DND-41 (cell line): ENCODE results near the gene FGFR2.

Source experiments
- ATAC-seq: fragments of 200-7000 bp; cut with Tn5 transposase; 3 replicates; pipeline ENCODE4 v1.9.1; 2021; ENCODE audit warnings: low read depth; ENCODE audit not compliant: insufficient read depth
- DNase-seq: peaks from one replicate; pipeline ENCODE4 v3.0.0-alpha.2; 2020
- H2AFZ ChIP-seq: 2 replicates; pipeline ENCODE4 v1.6.0; 2012; ENCODE audit warnings: low read depth, low read length
- H3K27ac ChIP-seq: 2 replicates; pipeline ENCODE4 v1.5.1; 2012; ENCODE audit warnings: low read length, inconsistent platforms
- H3K27me3 ChIP-seq: fragments of 200-600 bp; sonication (generic); 2 replicates; pipeline ENCODE4 v1.6.0; 2012; ENCODE audit warnings: low read length, mild to moderate bottlenecking, inconsistent platforms; ENCODE audit not compliant: insufficient read depth, poor library complexity
- H3K36me3 ChIP-seq: 2 replicates; pipeline ENCODE4 v1.5.1; 2012; ENCODE audit warnings: low read length, inconsistent platforms; ENCODE audit not compliant: insufficient read depth
- H3K4me1 ChIP-seq: 2 replicates; pipeline ENCODE4 v1.5.1; 2012; ENCODE audit warnings: mild to moderate bottlenecking, low read length; ENCODE audit not compliant: insufficient read depth
- H3K4me2 ChIP-seq: 2 replicates; pipeline ENCODE4 v1.6.0; 2012; ENCODE audit warnings: mild to moderate bottlenecking, moderate library complexity, low read length, inconsistent platforms; ENCODE audit not compliant: insufficient read depth
- H3K4me3 ChIP-seq, 2 experiments: fragments of 200-600 bp in 1 of 2; shearing (Covaris generic) in 1 of 2; 2 replicates each; pipeline ENCODE4 v1.5.1; 2012 to 2016; ENCODE audit warnings: inconsistent platforms in 2 of 2, low read length in 2 of 2, mild to moderate bottlenecking in 2 of 2, low read depth in 1 of 2, moderate library complexity in 1 of 2
- H3K79me2 ChIP-seq: 2 replicates; pipeline ENCODE4 v1.6.0; 2012; ENCODE audit warnings: low read length, inconsistent platforms; ENCODE audit not compliant: insufficient read depth
- H3K9ac ChIP-seq: 2 replicates; pipeline ENCODE4 v1.6.0; 2012; ENCODE audit warnings: low read depth, mild to moderate bottlenecking, inconsistent platforms, low read length, moderate library complexity
- H3K9me3 ChIP-seq: 2 replicates; pipeline ENCODE4 v1.5.1; 2012; ENCODE audit warnings: low read length, moderate library complexity, mild to moderate bottlenecking, inconsistent platforms; ENCODE audit not compliant: insufficient read depth, severe bottlenecking
- H4K20me1 ChIP-seq: 2 replicates; pipeline ENCODE4 v1.6.0; 2012; ENCODE audit warnings: low read length; ENCODE audit not compliant: insufficient read depth
- EZH2 ChIP-seq: IDR thresholded peaks from 3 replicates; pipeline ENCODE4 v1.6.1; 2012; ENCODE audit warnings: borderline replicate concordance, low read depth, mild to moderate bottlenecking, moderate library complexity, low read length, inconsistent platforms; ENCODE audit not compliant: severe bottlenecking
- TF ChIP-seq, protein P1 (sequence below): IDR thresholded peaks from 2 replicates; pipeline ENCODE4 v1.5.1; 2012; ENCODE audit warnings: borderline replicate concordance, low read length, moderate library complexity, mild to moderate bottlenecking; ENCODE audit not compliant: poor library complexity, severe bottlenecking; ENCODE audit errors: extremely low read depth

FGFR2 gene

DNA sequence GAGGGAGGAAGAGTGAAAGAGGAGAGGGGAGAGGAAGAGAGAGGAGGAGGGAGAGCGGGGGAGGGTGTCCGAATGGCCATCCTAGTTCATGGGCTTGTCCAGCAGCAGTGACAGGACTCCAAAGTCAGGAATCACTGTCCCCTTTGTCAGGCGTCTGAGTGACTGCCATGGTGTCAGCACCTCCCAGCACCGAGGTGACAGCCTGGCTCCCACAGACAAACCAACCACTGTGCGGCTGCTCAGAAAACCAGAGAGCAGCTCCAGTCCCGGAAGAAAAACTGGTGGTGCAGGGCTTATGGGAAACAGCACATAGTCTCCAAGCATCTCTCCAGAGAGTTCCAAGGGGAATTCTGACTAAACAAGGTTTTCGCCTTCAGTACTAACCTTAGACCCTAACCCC lies 18.9 kb upstream of the FGFR2 start:
- no peak overlapping the region for H3K9ac ChIP-seq
- no peaks in the 10 kb centered on the region for H3K4me1 ChIP-seq
- DNase-seq (no peak), ATAC-seq (no peak)
- no peak overlapping the region for H2AFZ ChIP-seq
- H4K20me1 ChIP-seq: no peaks in the 10 kb centered on the region
- no peak overlapping the region for H3K27ac ChIP-seq
- H3K9me3 ChIP-seq: no peaks in the 10 kb centered on the region
- no peak overlapping the region for H3K4me2 ChIP-seq
- H3K36me3 ChIP-seq: no peaks in the 10 kb centered on the region
- TF ChIP-seq EZH2: no peak
- TF ChIP-seq, protein P1, sequence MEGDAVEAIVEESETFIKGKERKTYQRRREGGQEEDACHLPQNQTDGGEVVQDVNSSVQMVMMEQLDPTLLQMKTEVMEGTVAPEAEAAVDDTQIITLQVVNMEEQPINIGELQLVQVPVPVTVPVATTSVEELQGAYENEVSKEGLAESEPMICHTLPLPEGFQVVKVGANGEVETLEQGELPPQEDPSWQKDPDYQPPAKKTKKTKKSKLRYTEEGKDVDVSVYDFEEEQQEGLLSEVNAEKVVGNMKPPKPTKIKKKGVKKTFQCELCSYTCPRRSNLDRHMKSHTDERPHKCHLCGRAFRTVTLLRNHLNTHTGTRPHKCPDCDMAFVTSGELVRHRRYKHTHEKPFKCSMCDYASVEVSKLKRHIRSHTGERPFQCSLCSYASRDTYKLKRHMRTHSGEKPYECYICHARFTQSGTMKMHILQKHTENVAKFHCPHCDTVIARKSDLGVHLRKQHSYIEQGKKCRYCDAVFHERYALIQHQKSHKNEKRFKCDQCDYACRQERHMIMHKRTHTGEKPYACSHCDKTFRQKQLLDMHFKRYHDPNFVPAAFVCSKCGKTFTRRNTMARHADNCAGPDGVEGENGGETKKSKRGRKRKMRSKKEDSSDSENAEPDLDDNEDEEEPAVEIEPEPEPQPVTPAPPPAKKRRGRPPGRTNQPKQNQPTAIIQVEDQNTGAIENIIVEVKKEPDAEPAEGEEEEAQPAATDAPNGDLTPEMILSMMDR: no peak
- H3K4me3 ChIP-seq: no peak overlapping the region
- H3K27me3 ChIP-seq: no peaks in the 10 kb centered on the region
- H3K79me2 ChIP-seq: no peaks in the 10 kb centered on the region

DNA sequence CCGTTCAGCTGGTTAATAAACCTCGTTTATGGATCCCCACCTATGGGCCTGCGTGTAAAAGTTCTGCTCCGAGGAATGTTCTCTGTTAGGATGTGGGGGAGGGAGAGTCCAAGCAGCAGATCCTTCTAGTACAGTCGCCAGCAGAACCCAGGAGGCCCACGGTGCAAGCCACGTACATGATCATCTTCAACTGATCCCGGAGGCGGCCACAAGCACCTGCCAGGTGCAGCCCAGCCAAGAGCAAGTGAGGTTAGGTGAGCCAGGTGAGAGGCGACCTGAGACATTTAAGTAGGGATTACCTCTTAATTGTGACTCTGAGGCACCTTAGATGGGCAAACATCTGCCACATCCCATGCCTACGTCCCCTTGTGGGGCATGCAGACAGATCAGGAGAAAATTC lies 18.0 kb upstream of the FGFR2 start:
- TF ChIP-seq, protein P1: no peak
- no peak for TF ChIP-seq EZH2
- no peak overlapping the region for H3K4me2 ChIP-seq
- H3K9ac ChIP-seq: no peak overlapping the region
- ATAC-seq (no peak), DNase-seq (no peak)
- no peak overlapping the region for H3K27ac ChIP-seq
- H3K27me3 ChIP-seq: no peaks in the 10 kb centered on the region
- no peaks in the 10 kb centered on the region for H3K4me1 ChIP-seq
- H3K4me3 ChIP-seq: no peak overlapping the region
- no peaks in the 10 kb centered on the region for H4K20me1 ChIP-seq
- no peaks in the 10 kb centered on the region for H3K9me3 ChIP-seq
- H3K79me2 ChIP-seq: no peaks in the 10 kb centered on the region
- H3K36me3 ChIP-seq: no peaks in the 10 kb centered on the region
- no peak overlapping the region for H2AFZ ChIP-seq

DNA sequence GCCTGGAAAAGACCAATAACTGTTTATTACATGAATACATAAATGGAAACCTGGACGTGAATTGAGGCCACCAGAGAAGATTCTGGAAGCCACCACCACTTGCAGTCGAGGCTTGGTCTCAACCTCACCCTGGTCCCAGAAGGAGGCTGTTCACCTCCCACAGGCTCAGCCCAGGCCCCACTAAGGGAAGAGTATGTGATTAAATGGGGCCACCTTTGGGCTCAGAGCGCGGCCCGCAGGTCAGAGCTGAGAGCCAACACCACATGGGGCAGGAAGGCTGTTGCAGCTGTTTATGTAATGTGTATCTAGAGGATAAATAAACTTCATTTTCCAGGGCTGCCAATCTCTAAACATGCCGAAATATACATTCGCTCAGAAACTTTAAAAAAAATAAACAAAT lies 17.6 kb upstream of the FGFR2 start:
- H3K4me2 ChIP-seq: no peak overlapping the region
- TF ChIP-seq EZH2: no peak
- TF ChIP-seq, protein P1: no peak
- H3K79me2 ChIP-seq: no peaks in the 10 kb centered on the region
- no peaks in the 10 kb centered on the region for H3K9me3 ChIP-seq
- H3K9ac ChIP-seq: no peak overlapping the region
- no peak overlapping the region for H3K4me3 ChIP-seq
- no peaks in the 10 kb centered on the region for H3K36me3 ChIP-seq
- ATAC-seq (no peak), DNase-seq (no peak)
- H4K20me1 ChIP-seq: no peaks in the 10 kb centered on the region
- H3K27me3 ChIP-seq: no peaks in the 10 kb centered on the region
- no peak overlapping the region for H3K27ac ChIP-seq
- H3K4me1 ChIP-seq: no peaks in the 10 kb centered on the region
- no peak overlapping the region for H2AFZ ChIP-seq

DNA sequence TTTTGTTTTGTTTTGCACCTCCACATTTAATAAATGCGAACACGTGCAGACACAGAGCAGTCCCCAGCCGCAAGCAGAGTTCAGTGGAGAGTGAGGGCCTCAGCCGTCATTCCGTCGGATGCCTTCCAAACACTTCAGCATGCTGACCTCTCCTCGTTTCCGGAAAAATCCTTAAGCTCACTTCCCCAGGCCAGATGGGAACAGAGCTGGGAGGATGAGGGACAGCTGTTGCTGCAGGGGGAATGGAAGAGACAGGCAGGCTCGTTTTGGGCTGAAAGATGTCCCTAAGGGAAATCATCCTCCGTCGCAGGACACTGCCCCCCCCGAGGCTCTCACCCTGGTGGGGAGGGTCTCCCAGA lies 17.2 kb upstream of the FGFR2 start:
- H3K9me3 ChIP-seq: no peaks in the 10 kb centered on the region
- no peaks in the 10 kb centered on the region for H3K79me2 ChIP-seq
- H3K9ac ChIP-seq: no peak overlapping the region
- DNase-seq: no peak
- H3K27me3 ChIP-seq: no peaks in the 10 kb centered on the region
- no peaks in the 10 kb centered on the region for H3K36me3 ChIP-seq
- H3K27ac ChIP-seq: no peak overlapping the region
- H3K4me2 ChIP-seq: no peak overlapping the region
- no peak for ATAC-seq
- TF ChIP-seq, protein P1: no peak
- TF ChIP-seq EZH2: no peak
- H4K20me1 ChIP-seq: no peaks in the 10 kb centered on the region
- H3K4me1 ChIP-seq: no peaks in the 10 kb centered on the region
- no peak overlapping the region for H3K4me3 ChIP-seq
- no peak overlapping the region for H2AFZ ChIP-seq
